ENCODE results near the gene P4HA2. TPM values are rescaled to one million over a fixed set of nuclear protein-coding genes. Genes with fewer than 3 reads are reported as not detected.

The P4HA2 gene
- total RNA-seq, 1 donor from 2014 or later, result 38.5 TPM

DNA sequence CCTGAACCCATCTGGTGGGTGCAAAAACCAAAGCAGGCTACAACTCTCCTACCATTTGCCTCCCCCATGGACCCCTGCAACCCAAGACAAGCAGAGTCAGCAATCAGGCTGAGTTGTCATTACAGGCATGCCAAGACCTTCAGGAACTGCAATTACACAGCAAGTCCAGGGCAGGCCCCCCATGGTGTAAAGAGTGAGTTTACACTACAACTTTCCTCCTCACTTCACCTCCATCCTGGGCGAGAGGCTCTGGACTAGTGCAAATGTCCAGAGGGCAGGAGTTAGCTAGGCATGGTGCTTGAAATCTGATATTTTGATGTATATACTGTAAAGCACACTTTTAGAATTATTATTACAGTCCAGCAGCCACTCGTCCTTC is 7.0 kb upstream of the P4HA2 start:
- DNase-seq (ENCODE audit: extremely low spot score, unreplicated experiment), result no peak
- H3K9me3 Mint-ChIP-seq, result peaks cover 4% of the 10 kb centered on the region
- TF ChIP-seq, protein P1, sequence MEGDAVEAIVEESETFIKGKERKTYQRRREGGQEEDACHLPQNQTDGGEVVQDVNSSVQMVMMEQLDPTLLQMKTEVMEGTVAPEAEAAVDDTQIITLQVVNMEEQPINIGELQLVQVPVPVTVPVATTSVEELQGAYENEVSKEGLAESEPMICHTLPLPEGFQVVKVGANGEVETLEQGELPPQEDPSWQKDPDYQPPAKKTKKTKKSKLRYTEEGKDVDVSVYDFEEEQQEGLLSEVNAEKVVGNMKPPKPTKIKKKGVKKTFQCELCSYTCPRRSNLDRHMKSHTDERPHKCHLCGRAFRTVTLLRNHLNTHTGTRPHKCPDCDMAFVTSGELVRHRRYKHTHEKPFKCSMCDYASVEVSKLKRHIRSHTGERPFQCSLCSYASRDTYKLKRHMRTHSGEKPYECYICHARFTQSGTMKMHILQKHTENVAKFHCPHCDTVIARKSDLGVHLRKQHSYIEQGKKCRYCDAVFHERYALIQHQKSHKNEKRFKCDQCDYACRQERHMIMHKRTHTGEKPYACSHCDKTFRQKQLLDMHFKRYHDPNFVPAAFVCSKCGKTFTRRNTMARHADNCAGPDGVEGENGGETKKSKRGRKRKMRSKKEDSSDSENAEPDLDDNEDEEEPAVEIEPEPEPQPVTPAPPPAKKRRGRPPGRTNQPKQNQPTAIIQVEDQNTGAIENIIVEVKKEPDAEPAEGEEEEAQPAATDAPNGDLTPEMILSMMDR (conservative IDR thresholded peaks at IDR 0.05), result no peak

DNA sequence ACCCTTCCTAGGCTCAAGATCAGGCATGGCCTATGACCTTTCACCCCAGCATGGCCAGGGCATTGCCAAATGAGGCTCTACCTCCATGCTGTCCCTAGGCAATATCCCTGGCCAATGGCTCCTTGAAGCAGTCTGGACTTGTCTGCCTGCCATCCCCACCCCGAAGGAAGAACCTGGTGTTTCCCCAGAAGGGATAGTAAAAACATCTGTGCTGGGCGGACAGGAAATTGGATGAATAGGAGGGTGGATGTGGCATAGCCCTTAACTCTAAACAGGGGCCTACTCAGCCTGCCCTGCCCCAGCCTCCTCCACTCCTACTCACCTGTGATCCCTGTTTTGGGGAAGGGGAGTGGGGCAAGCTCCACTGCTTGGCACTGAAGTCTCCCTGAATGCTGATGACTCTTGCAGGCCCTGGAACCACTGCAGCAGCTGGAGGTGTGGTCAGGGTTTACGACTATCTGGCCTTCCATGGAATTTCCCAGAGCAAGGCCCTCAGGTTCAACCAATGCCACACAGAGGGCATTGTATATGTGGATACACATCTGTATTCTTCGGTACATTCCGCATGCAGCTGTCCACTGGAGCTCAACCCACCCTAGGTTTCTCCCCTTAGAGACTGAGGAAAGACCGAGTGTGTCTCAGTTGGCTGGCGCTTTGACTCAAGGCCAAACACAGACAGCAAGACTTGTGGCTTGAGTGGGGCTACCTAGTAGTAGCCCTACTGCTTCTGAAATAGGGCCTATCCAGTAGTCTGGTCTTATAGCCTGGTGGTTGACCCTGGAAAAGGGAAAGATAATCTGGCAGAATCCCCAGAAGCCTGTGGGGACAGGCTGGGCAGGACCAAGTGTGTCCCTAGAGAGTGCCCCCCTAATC is 6.4 kb upstream of the P4HA2 start:
- H3K27ac Mint-ChIP-seq, result no peak overlapping the region

More for the DNA sequence above, 7.0 kb upstream of the P4HA2 start:
- Mint-ChIP-seq H3K27ac (no peak overlapping the region), H3K27me3 (peaks cover 7% of the 10 kb centered on the region), H3K36me3 (no peaks in the 10 kb centered on the region), H3K4me3 (no peak overlapping the region), H3K4me1 (ENCODE audit: unreplicated experiment) (peaks cover 5% of the 10 kb centered on the region)

DNA sequence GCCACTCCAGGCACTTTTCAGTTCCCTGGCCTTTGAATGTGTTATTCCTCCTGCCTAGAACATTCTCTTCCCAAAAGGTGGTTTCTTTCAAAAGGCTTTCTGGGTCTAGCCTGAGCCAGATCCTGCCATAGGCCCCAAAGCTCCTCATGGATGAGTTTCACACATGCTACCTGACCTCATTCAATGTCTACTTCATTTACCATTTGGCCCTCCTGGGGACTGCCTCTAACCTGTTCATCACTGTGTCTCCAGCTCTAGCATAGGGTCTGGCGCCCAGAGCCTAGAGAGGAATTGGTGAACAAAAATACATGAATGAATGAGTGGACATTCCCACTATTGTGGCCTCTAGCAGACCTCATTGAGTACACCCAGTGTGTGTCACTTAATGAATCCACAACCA is 5.4 kb upstream of the P4HA2 start:
- Mint-ChIP-seq H3K4me3 (no peak overlapping the region), H3K36me3 (no peaks in the 10 kb centered on the region), H3K4me1 (ENCODE audit: unreplicated experiment) (peaks cover 1% of the 10 kb centered on the region), H3K9me3 (peaks cover 4% of the 10 kb centered on the region), H3K27ac (no peak overlapping the region), H3K27me3 (peaks cover 12% of the 10 kb centered on the region)
- TF ChIP-seq, protein P1 (conservative IDR thresholded peaks at IDR 0.05), result no peak
- no peak for DNase-seq (ENCODE audit: extremely low spot score, unreplicated experiment)

More for the DNA sequence above, 6.4 kb upstream of the P4HA2 start:
- no peak for DNase-seq (ENCODE audit: extremely low spot score, unreplicated experiment)
- peaks cover 4% of the 10 kb centered on the region for H3K9me3 Mint-ChIP-seq
- peaks cover 12% of the 10 kb centered on the region for H3K27me3 Mint-ChIP-seq
- no peak overlapping the region for H3K4me3 Mint-ChIP-seq
- TF ChIP-seq, protein P1 (conservative IDR thresholded peaks at IDR 0.05), result no peak
- H3K4me1 Mint-ChIP-seq (ENCODE audit: unreplicated experiment), result peaks cover 5% of the 10 kb centered on the region
- H3K36me3 Mint-ChIP-seq, result no peaks in the 10 kb centered on the region

DNA sequence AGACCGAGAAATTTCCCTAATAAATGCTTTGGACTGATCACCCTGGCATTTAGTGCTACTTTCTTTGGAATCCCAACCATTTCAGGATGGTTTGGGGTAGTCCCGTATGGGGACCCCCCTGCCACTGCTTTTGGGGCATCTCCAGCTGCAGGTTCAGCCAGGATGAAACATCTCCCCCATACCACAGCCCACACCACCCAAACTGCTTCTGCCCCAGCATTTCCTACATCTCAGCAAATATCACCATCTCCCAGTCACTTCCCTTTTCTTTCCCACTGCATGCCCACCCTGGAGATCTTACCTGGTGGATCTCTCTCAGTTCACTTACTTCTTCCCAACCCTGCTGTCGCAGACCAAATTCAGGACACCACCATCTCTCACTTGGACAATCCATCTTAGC is 4.8 kb upstream of the P4HA2 start:
- no peaks in the 10 kb centered on the region for H3K36me3 Mint-ChIP-seq
- DNase-seq (ENCODE audit: extremely low spot score, unreplicated experiment), result no peak
- H3K27me3 Mint-ChIP-seq, result peaks cover 12% of the 10 kb centered on the region
- H3K4me1 Mint-ChIP-seq (ENCODE audit: unreplicated experiment), result no peaks in the 10 kb centered on the region
- H3K4me3 Mint-ChIP-seq, result no peak overlapping the region
- H3K27ac Mint-ChIP-seq, result no peak overlapping the region
- H3K9me3 Mint-ChIP-seq, result peaks cover 4% of the 10 kb centered on the region
- TF ChIP-seq, protein P1 (conservative IDR thresholded peaks at IDR 0.05), result no peak

DNA sequence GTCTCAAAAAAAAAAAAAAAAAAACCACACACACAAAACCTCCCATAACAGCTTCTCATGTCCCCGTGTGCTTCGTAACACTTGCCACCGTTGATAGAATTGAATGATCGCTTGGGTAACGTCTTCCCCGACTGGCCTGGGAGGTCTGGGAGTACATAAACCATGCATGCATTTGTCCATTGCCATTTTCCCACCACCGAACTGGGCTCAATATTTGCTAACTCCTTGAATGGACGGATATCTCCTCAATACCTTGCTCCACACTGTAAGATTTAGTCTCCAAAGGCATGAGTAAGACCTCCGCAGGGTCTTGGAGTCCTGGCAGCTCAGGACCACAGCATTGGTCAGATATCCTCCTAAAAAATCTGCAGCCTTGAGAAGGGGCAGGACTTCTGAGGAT is 3.2 kb upstream of the P4HA2 start:
- no peaks in the 10 kb centered on the region for H3K36me3 Mint-ChIP-seq
- DNase-seq (ENCODE audit: extremely low spot score, unreplicated experiment), result no peak
- H3K27me3 Mint-ChIP-seq, result peaks cover 12% of the 10 kb centered on the region
- H3K9me3 Mint-ChIP-seq, result peaks cover 4% of the 10 kb centered on the region
- H3K27ac Mint-ChIP-seq, result no peak overlapping the region
- H3K4me3 Mint-ChIP-seq, result peak overlapping the region; percentile 13
- peaks cover 9% of the 10 kb centered on the region for H3K4me1 Mint-ChIP-seq (ENCODE audit: unreplicated experiment)
- TF ChIP-seq, protein P1 (conservative IDR thresholded peaks at IDR 0.05), result no peak
